Endothelial cell of umbilical vein (primary cell): ENCODE data around the gene PGLYRP4.

ENCODE experiments used
- EZH2 ChIP-seq: IDR thresholded peaks from 2 replicates; pipeline ENCODE4 v1.6.1; 2012; ENCODE audit warnings: borderline replicate concordance, low read depth, mild to moderate bottlenecking, moderate library complexity, low read length, inconsistent platforms; ENCODE audit not compliant: severe bottlenecking
- GATA2 ChIP-seq: IDR thresholded peaks from 2 replicates; pipeline ENCODE4 v1.7.0; 2011; ENCODE audit warnings: low read depth, mild to moderate bottlenecking, moderate library complexity, mixed read lengths, low read length; ENCODE audit not compliant: insufficient read length, insufficient read depth
- JUN ChIP-seq: IDR thresholded peaks from 2 replicates; pipeline ENCODE4 v1.6.1; 2011; ENCODE audit warnings: borderline replicate concordance, low read depth; ENCODE audit not compliant: insufficient read length, insufficient read depth
- MYC ChIP-seq: IDR thresholded peaks from one replicate; pipeline ENCODE4 v1.6.1; 2011; ENCODE audit warnings: mild to moderate bottlenecking, low read depth, low read length
- POLR2A ChIP-seq: IDR thresholded peaks from 2 replicates; pipeline ENCODE4 v1.6.1; 2012; ENCODE audit warnings: low read depth, mild to moderate bottlenecking, control low read depth, low read length
- POLR2AphosphoS5 ChIP-seq: IDR thresholded peaks from 2 replicates; pipeline ENCODE4 v1.6.1; 2012; ENCODE audit warnings: low read depth, mild to moderate bottlenecking, control low read depth, low read length, moderate library complexity; ENCODE audit not compliant: insufficient read depth
- TF ChIP-seq, protein P1 (sequence below), 2 donors: IDR thresholded peaks; 1 replicate in 1 of 2; 2 replicates in 1 of 2; pipeline ENCODE4 v1.5.1; 2011; ENCODE audit warnings: low read length in 2 of 2, mild to moderate bottlenecking in 2 of 2, moderate library complexity in 2 of 2, control low read depth in 1 of 2, inconsistent platforms in 1 of 2, low read depth in 1 of 2; ENCODE audit not compliant: insufficient read depth in 1 of 2; ENCODE audit errors: extremely low read depth in 1 of 2
- TF ChIP-seq, protein P2 (sequence below): IDR thresholded peaks from 2 replicates; pipeline ENCODE4 v1.6.1; 2011; ENCODE audit not compliant: insufficient read depth, insufficient read length

DNA sequence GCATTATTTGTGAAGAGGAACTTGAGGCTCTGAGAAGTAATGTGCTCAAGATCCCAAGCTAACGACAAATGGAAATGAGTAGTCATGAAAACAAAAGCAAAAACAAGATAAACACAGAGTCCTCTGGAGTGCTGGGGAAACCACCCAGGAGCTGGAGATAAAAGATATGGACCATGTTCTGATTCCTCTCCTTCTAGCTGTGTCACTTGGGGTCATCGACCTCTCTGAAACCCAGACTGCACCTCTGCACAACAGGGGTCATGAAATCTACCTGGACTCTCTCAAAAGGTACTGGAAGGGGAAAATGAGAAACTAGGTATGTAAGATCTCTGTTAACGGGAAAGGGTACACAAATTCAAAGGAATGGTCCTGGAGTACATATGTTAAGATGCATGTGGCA lies 6.5 kb downstream of the PGLYRP4 start:
- TF ChIP-seq POLR2A (no peak), JUN (no peak), EZH2 (no peak), POLR2AphosphoS5 (no peak), GATA2 (no peak), MYC (no peak)
- TF ChIP-seq, protein P1, sequence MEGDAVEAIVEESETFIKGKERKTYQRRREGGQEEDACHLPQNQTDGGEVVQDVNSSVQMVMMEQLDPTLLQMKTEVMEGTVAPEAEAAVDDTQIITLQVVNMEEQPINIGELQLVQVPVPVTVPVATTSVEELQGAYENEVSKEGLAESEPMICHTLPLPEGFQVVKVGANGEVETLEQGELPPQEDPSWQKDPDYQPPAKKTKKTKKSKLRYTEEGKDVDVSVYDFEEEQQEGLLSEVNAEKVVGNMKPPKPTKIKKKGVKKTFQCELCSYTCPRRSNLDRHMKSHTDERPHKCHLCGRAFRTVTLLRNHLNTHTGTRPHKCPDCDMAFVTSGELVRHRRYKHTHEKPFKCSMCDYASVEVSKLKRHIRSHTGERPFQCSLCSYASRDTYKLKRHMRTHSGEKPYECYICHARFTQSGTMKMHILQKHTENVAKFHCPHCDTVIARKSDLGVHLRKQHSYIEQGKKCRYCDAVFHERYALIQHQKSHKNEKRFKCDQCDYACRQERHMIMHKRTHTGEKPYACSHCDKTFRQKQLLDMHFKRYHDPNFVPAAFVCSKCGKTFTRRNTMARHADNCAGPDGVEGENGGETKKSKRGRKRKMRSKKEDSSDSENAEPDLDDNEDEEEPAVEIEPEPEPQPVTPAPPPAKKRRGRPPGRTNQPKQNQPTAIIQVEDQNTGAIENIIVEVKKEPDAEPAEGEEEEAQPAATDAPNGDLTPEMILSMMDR (IDR thresholded peaks at IDR 0.05; ENCODE audit: extremely low read depth in 1 of 2, insufficient read depth in 1 of 2, low read depth in 1 of 2, low read length in 2 of 2) = no peak
- TF ChIP-seq, protein P2, sequence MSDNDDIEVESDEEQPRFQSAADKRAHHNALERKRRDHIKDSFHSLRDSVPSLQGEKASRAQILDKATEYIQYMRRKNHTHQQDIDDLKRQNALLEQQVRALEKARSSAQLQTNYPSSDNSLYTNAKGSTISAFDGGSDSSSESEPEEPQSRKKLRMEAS = no peak
